GM19467 (cell line): ENCODE data around the gene CCNA1.

Source experiments
- ATAC-seq: cut with Tn5 transposase; IDR thresholded peaks from one replicate; pipeline ENCODE4 v1.9.1; 2021; ENCODE audit warnings: mild to moderate bottlenecking, moderate library complexity; ENCODE audit not compliant: unreplicated experiment

CCNA1 gene

DNA sequence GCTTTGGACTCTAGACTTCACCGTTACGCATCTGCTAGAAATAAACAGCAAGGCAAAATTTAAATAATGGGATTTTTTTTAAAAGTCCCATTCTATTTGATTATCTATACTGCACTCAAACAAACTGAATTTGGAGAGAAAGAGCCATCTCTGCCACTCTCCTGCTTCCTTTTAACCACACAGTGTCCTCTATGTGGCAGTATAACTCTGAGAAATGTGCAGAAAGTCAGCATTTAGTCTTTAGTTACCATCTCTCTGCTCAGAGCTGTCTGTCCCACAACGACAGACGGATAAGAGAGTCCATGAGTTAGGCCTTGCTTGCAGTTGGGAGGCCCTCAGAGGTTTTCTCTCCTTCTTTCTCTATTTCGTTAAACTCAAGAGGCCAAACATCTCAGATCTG is 21.2 kb downstream of the CCNA1 start:
- no peak for ATAC-seq

DNA sequence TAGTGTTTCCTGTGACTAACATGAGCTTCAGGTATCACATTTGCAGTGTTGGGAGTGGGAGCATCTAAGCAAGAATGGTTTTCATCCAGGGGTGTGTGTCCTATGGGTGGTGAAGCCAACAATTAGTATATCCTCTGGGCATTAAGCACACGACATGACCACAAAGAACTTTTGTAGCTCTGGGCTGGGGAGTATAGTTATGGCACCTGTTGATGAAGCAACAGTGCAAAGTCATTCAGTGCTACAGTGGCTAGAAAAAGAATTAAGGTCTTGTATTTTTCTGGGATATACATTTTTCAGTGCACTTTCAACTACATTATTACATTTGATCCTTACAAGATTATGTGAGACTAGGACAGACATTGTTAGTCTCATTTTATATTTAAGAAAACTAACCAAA is 21.8 kb downstream of the CCNA1 start:
- ATAC-seq, result no peak

DNA sequence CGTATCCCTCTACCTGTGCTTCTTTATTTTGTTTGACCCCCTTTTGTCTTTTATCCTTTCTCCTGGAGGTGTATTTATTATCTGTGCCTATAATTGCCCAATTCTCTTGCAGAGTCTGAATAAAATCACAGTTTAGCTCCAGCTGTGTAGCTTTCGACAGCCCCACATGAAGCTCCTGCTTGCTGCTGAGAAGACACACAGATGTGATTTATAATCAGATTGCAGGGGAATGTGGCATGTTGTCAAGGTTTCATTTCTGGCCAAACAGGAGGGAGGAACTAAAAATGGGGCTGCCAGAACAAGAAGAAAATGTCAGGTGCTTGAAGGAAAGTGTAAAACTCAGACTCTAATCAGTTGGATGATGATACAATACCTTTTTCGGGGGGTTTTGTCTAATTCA is 22.7 kb downstream of the CCNA1 start:
- ATAC-seq, result no peak

DNA sequence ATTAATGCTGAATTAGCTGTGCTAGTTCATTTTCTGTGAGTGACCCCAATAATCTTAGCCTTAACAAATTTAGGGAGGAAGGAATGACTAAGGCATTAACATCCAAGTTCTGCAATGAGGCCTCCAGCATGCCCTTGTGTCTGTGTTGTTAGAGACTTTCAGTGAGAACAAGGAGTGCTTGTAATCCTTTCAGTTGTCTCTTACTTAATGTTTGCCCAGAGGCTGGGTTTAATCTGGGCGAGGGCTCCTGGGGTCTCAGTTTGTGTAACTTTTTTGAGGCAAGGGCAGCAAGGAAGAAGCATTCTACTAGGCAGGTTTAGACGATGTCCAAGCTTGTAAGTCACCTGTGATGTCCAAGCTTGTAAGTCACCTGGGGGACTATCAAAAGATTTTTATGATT is 24.3 kb downstream of the CCNA1 start:
- ATAC-seq, result no peak

DNA sequence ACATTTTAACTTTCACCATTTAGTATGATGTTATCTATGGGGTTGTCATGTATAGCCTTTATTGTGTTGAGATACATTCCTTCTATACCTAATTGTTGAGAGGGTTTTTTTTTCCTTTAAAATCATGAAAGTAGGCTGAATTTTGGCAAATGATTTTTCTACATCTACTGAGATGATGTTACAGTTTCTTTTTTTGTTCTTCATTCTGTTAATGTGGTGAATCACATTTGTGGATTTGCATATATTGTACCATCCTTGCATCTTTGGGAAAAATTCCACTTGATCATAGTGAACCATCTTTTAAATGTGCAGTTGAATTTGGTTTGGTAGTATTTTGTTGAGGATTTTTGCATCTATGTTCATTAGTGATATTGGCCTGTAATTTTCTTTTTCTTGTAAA is 29.2 kb downstream of the CCNA1 start:
- ATAC-seq, result no peak

DNA sequence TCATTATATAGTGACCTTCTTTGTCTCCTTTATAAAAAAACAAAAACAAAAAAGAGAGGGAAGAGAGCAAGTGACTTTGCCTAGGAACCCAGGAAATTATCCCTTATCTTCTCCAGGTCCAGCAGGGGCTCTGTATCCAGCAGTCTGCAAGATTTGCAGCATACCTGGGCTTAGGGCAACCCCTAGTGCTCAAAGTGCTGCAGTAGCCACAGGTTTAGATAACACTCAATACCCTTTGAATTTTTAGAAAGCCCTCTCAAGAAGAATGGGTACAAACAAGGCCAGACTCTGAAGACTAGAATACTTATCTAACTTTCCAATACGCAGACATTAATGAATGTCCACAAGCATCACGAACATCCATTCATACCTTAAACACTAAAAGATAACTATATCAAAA is 43.2 kb downstream of the CCNA1 start:
- no peak for ATAC-seq

DNA sequence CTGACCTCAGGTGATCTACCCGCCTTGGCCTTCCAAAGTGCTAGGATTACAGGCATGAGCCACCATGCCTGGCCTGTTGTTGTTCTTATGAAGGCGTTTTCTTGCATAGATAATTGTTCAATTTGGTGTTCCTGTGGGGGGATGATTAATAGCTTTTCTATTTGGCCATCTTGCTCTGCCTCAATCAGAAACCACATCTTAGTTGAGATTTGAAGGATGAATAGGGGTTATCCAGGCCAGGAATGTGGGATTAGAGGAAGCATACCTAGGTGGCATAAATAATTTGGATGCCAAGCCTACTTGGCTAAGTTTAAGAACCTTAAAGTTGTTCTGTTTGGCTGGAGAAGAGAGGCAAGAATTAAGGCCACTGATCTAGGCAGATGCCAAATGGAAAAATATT is 44.4 kb downstream of the CCNA1 start:
- ATAC-seq, result no peak

DNA sequence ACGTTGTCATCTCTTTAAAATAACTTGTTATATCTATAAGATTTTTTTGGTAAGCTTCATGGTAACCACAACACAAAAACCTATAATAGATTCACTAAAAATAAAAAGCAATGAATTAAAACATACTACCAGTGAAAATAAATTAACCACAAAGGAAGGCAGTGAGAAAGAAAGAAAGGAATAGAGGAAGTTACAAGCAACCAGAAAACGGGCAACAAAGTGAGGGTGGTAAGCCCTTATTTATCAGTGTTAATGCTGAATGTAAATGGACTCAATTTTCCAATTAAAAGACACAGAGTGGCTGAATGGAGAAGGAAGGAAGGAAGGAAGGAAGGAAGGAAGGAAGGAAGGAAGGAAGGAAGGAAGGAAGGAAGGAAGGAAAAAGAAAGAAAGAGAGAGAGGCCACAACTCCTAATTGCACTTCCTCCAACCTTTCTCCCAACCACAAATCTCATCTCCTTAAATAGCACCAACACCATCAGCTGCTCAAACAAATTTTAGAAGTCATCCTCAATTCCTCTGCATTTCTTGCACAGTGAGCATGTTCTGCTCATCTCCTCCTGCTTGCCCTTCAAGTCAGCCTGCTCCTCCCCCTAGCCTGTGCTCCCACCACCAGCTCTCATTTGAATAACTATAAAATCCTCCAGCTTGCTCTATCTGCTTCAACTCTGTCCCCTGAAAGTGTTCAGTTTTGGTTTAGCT is 48.6 kb downstream of the CCNA1 start:
- ATAC-seq, result no peak

DNA sequence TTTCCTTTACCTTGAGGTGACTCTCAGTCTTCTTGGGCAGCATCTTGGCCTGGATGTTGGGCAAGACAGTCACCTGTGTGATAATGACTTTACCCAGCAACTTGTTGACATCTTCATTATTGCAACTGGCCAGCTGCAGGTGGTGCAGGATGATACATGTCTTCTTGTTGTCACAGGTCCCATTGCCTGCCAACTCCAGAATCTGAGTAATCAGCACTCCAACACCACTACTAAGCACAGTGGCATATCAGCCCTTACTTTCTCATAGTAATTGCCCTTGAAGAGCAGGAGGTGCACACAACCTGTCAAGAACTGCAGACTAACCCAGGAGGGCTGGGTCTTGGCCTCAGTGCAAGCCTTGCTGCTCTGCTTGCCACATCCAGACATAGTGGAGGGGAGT is 57.8 kb downstream of the CCNA1 start:
- no peak for ATAC-seq
